Measurements from ENCODE around the gene DBX1. TPM values are rescaled to one million over a fixed set of nuclear protein-coding genes. Genes with fewer than 3 reads are reported as not detected.

The DBX1 gene
- total and polyA plus RNA-seq, 10 of the 15 experiments (the other 5 are each of a cell fraction or from before 2014, with no cell fraction given) = not detected

- H3K36me3 ChIP-seq (ENCODE audit: control insufficient read depth in 2 of 2, insufficient read depth in 2 of 2, low read length in 1 of 2) = no peaks in the 10 kb centered on the region
- H3K27me3 ChIP-seq (replicated peaks in 1 of 2; ENCODE audit: control insufficient read depth in 2 of 2, insufficient read depth in 2 of 2, low read length in 1 of 2) = no peaks in the 10 kb centered on the region
- H3K4me2 ChIP-seq (ENCODE audit: control insufficient read depth, insufficient read depth) = no peak overlapping the region
- H3K9ac ChIP-seq (ENCODE audit: control insufficient read depth, insufficient read depth, low read length) = no peak overlapping the region
- ATAC-seq (no peak), FAIRE-seq (no peak), DNase-seq (ENCODE audit: low read depth, low spot score) (no peak)
- ChIA-PET SMC1A (ENCODE audit: uncharacterized antibody, unreplicated experiment) (interaction anchor here (0.9 kb wide), 1 partner anchor 163 kb away, joined by 3 read pairs; no protein-coding TSS in a partner anchor), CTCF (interaction anchor here (0.6 to 3.2 kb wide), 4 partner anchors 8 to 179 kb away, joined by 3 to 16 read pairs (median 4); no protein-coding TSS in a partner anchor), POLR2A (no interaction called here), RAD21 (ENCODE audit: unreplicated experiment) (no interaction called here)
- H3K4me1 ChIP-seq (ENCODE audit: control insufficient read depth, insufficient read depth, low read length) = no peaks in the 10 kb centered on the region; the same call in 1 of the 2 replicates
- no peak overlapping the region for H3K27ac ChIP-seq (ENCODE audit: control insufficient read depth, insufficient read depth)
- no peaks in the 10 kb centered on the region for H3K79me2 ChIP-seq (ENCODE audit: control insufficient read depth, insufficient read depth, low read length)
- in situ Hi-C loops (cut with MboI) (no loop called here), intact Hi-C loops (cut with micrococcal nuclease; ENCODE audit: unreplicated experiment) (no loop called here)
- no peaks in the 10 kb centered on the region for H4K20me1 ChIP-seq (ENCODE audit: control insufficient read depth, insufficient read depth)
- no TSS peak for BruUV-seq (replicated peaks)
- H3K9me3 ChIP-seq (replicated peaks; ENCODE audit: control insufficient read depth, insufficient read depth, low read length) = no peaks in the 10 kb centered on the region
- TF ChIP-seq, protein P1, sequence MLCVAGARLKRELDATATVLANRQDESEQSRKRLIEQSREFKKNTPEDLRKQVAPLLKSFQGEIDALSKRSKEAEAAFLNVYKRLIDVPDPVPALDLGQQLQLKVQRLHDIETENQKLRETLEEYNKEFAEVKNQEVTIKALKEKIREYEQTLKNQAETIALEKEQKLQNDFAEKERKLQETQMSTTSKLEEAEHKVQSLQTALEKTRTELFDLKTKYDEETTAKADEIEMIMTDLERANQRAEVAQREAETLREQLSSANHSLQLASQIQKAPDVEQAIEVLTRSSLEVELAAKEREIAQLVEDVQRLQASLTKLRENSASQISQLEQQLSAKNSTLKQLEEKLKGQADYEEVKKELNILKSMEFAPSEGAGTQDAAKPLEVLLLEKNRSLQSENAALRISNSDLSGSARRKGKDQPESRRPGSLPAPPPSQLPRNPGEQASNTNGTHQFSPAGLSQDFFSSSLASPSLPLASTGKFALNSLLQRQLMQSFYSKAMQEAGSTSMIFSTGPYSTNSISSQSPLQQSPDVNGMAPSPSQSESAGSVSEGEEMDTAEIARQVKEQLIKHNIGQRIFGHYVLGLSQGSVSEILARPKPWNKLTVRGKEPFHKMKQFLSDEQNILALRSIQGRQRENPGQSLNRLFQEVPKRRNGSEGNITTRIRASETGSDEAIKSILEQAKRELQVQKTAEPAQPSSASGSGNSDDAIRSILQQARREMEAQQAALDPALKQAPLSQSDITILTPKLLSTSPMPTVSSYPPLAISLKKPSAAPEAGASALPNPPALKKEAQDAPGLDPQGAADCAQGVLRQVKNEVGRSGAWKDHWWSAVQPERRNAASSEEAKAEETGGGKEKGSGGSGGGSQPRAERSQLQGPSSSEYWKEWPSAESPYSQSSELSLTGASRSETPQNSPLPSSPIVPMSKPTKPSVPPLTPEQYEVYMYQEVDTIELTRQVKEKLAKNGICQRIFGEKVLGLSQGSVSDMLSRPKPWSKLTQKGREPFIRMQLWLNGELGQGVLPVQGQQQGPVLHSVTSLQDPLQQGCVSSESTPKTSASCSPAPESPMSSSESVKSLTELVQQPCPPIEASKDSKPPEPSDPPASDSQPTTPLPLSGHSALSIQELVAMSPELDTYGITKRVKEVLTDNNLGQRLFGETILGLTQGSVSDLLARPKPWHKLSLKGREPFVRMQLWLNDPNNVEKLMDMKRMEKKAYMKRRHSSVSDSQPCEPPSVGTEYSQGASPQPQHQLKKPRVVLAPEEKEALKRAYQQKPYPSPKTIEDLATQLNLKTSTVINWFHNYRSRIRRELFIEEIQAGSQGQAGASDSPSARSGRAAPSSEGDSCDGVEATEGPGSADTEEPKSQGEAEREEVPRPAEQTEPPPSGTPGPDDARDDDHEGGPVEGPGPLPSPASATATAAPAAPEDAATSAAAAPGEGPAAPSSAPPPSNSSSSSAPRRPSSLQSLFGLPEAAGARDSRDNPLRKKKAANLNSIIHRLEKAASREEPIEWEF (IDR thresholded peaks at IDR 0.05; ENCODE audit: insufficient replicate concordance, low read depth, low read length) = no peak
- TF ChIP-seq TCF3 (IDR thresholded peaks at IDR 0.05; ENCODE audit: borderline replicate concordance, insufficient read depth, low read depth, low read length) (no peak), ZBTB11 (CRISPR knock-in tag; IDR thresholded peaks at IDR 0.05) (no peak)
- TF ChIP-seq, protein P2, sequence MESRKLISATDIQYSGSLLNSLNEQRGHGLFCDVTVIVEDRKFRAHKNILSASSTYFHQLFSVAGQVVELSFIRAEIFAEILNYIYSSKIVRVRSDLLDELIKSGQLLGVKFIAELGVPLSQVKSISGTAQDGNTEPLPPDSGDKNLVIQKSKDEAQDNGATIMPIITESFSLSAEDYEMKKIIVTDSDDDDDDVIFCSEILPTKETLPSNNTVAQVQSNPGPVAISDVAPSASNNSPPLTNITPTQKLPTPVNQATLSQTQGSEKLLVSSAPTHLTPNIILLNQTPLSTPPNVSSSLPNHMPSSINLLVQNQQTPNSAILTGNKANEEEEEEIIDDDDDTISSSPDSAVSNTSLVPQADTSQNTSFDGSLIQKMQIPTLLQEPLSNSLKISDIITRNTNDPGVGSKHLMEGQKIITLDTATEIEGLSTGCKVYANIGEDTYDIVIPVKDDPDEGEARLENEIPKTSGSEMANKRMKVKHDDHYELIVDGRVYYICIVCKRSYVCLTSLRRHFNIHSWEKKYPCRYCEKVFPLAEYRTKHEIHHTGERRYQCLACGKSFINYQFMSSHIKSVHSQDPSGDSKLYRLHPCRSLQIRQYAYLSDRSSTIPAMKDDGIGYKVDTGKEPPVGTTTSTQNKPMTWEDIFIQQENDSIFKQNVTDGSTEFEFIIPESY (IDR thresholded peaks at IDR 0.05) = no peak
- H2AFZ ChIP-seq (ENCODE audit: control insufficient read depth, low read depth, low read length) = no peak overlapping the region
- 71% methylated on average over 1 of the region's 1 CpG for WGBS (ENCODE audit: insufficient coverage, insufficient replicate concordance, low lambda C conversion rate, missing lambda C conversion rate)
- no peak overlapping the region for H3K4me3 ChIP-seq
Measured at GRCh38 chr11:20116825-20117224, 43.5 kb downstream of the DBX1 start.
